ENCODE measurements around the gene KDM4B. TPM values are rescaled to one million over a fixed set of nuclear protein-coding genes. Genes with fewer than 3 reads are reported as not detected.

The KDM4B gene
- total RNA-seq, 2 donors from 2014 or later, result 49.1 to 54.0 TPM

- no peaks in the 10 kb centered on the region for H3K9me3 ChIP-seq
- H3K27me3 ChIP-seq (replicated peaks; ENCODE audit: insufficient read depth), result no peaks in the 10 kb centered on the region
- H3K36me3 ChIP-seq, result peaks cover 32% of the 10 kb centered on the region
- TF ChIP-seq CTCF (IDR thresholded peaks at IDR 0.05), result no peak
- H3K4me3 ChIP-seq, result no peak overlapping the region
- H3K4me1 ChIP-seq (ENCODE audit: control insufficient read depth in 1 of 2, low read depth in 2 of 2), result peaks cover 0 to 34% of the 10 kb centered on the region in 2 donors
- H3K27ac ChIP-seq, result no peak overlapping the region
- ATAC-seq (ENCODE audit: insufficient number of reproducible peaks, low FRiP score, low read depth) (no peak), DNase-seq (ENCODE audit: low spot score) (no peak)
Measured at GRCh38 chr19:5035793-5036697, 67.1 kb downstream of the KDM4B start.

DNA sequence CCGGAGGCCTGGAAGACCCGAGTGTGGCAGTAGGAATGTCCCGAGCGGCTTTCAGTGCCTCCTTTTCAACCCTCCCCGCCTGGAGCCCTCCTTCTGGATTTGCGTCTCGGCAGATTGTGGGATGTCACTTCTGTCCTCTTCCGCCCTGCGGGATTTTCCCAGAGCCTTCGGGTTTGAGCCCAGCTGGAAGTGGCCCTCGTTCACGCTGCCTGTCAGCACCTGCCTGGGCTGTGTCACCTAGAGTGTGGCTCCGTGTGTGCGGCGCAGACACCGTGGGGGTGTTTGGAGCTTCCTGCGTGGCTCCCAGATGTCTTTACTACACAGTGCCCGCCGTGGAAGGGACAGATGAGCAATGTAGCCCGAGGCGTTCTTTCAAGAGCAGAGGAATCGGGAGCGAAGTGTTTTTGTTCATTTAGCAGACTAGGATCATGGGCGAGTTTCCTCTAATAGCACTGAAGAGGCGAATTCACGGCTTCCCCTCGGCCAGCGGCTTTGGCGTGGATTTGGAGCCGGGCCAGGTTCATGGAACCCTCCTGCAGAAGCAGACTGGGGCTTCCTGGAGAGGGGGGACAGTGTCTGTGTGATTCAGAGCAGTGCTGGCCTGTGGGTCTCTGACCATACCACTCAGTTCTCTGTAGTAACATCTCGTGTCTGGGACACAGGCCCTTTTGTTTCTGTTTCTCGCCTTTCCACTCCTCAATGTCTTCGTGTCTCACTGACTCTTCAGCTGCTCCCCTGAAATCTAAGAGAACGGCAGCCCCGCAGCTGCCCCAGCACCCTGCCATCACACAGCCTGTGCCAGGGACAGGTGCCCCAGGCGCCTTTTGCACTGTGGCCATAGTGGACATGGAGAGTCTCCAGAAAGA lies 68.0 kb downstream of the KDM4B start:
- DNase-seq (ENCODE audit: low spot score), result no peak
- peaks cover 0 to 29% of the 10 kb centered on the region in 2 donors for H3K4me1 ChIP-seq (ENCODE audit: control insufficient read depth in 1 of 2, low read depth in 2 of 2)

GRCh38 chr19:5037936-5038335 lies 69.0 kb downstream of the KDM4B start:
- Histone ChIP-seq H3K4me3 (no peak overlapping the region), H3K27me3 (replicated peaks; ENCODE audit: insufficient read depth) (no peaks in the 10 kb centered on the region), H3K4me1 (ENCODE audit: control insufficient read depth in 1 of 2, low read depth in 2 of 2) (peaks cover 0 to 29% of the 10 kb centered on the region in 2 donors), H3K36me3 (peaks cover 43% of the 10 kb centered on the region), H3K27ac (no peak overlapping the region), H3K9me3 (no peaks in the 10 kb centered on the region)
- no peak for DNase-seq (ENCODE audit: low spot score)
- ATAC-seq (ENCODE audit: insufficient number of reproducible peaks, low FRiP score, low read depth), result no peak
- no peak for TF ChIP-seq CTCF (IDR thresholded peaks at IDR 0.05)

More for the DNA sequence above, 68.0 kb downstream of the KDM4B start:
- H3K4me3 ChIP-seq, result no peak overlapping the region
- ATAC-seq (ENCODE audit: insufficient number of reproducible peaks, low FRiP score, low read depth), result no peak
- no peaks in the 10 kb centered on the region for H3K27me3 ChIP-seq (replicated peaks; ENCODE audit: insufficient read depth)
- H3K36me3 ChIP-seq, result peaks cover 39% of the 10 kb centered on the region
- TF ChIP-seq CTCF (IDR thresholded peaks at IDR 0.05), result no peak
- no peak overlapping the region for H3K27ac ChIP-seq
- H3K9me3 ChIP-seq, result no peaks in the 10 kb centered on the region

DNA sequence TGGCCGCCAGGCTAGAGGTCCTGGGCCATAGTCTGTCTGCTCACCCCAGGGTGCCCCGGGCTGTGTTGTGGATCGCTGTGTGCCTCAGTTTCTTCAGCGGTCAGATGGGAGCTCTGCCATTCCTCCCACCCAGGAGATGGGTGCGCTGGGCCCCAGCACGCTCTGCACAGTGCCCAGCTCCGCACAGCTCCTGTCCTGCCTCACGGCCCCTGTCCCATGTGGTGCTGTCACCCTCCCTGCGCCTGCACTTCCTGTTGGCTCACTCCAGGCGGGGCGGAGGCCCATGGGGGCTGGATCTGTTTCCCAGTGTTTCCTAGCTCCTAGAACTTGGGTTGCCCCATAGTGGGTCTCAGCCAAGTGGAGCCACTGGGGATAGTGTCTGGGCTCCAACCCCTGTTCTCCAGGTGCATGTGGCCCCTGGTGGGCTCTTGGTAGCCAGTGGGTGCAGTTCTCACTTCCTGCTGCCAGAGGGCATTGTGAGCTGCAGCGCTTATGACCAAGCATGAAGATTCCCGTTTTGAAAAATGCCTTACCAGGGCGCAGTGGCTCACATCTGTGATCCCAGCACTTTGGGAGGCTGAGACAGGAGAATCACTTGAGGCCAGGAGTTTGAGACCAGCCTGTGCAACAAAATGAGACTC lies 69.8 kb downstream of the KDM4B start:
- ATAC-seq (ENCODE audit: insufficient number of reproducible peaks, low FRiP score, low read depth) (no peak), DNase-seq (ENCODE audit: low spot score) (no peak)
- Histone ChIP-seq H3K9me3 (no peaks in the 10 kb centered on the region), H3K27me3 (replicated peaks; ENCODE audit: insufficient read depth) (no peaks in the 10 kb centered on the region), H3K36me3 (peaks cover 38% of the 10 kb centered on the region), H3K27ac (no peak overlapping the region), H3K4me1 (ENCODE audit: control insufficient read depth in 1 of 2, low read depth in 2 of 2) (peaks cover 0 to 29% of the 10 kb centered on the region in 2 donors), H3K4me3 (no peak overlapping the region)
- peak; percentile 45 for TF ChIP-seq CTCF (IDR thresholded peaks at IDR 0.05)

Measured in thoracic aorta (tissue), 2 donors.